NB4 (cell line): ENCODE results near the gene PLEKHA5.

Source experiments
- DNase-seq: peaks from one replicate; pipeline ENCODE4 v3.0.0; 2010; ENCODE audit warnings: low read depth
- H3K4me3 ChIP-seq: one replicate; pipeline ENCODE4 v1.5.1; 2011; ENCODE audit warnings: mild to moderate bottlenecking, low read depth, low read length, moderate library complexity
- CTCF ChIP-seq: IDR thresholded peaks from one replicate; pipeline ENCODE4 v1.5.1; 2012; ENCODE audit warnings: low read depth, low read length
- MYC ChIP-seq: IDR thresholded peaks from 2 replicates; pipeline ENCODE4 v1.6.1; 2011; ENCODE audit warnings: low read depth, low read length
- POLR2A ChIP-seq: IDR thresholded peaks from 2 replicates; pipeline ENCODE4 v1.6.1; 2011; ENCODE audit warnings: mild to moderate bottlenecking; ENCODE audit not compliant: insufficient read length; ENCODE audit errors: extremely low read depth
- TF ChIP-seq, protein P1 (sequence below): IDR thresholded peaks from 2 replicates; pipeline ENCODE4 v1.6.1; 2011; ENCODE audit warnings: low read depth, low read length

PLEKHA5 gene

GRCh38 chr12:19209661-19210060 is 80.1 kb downstream of the PLEKHA5 start:
- DNase-seq = no peak
- H3K4me3 ChIP-seq = no peak overlapping the region
- TF ChIP-seq MYC (no peak), POLR2A (no peak)
- TF ChIP-seq, protein P1, sequence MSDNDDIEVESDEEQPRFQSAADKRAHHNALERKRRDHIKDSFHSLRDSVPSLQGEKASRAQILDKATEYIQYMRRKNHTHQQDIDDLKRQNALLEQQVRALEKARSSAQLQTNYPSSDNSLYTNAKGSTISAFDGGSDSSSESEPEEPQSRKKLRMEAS = no peak

DNA sequence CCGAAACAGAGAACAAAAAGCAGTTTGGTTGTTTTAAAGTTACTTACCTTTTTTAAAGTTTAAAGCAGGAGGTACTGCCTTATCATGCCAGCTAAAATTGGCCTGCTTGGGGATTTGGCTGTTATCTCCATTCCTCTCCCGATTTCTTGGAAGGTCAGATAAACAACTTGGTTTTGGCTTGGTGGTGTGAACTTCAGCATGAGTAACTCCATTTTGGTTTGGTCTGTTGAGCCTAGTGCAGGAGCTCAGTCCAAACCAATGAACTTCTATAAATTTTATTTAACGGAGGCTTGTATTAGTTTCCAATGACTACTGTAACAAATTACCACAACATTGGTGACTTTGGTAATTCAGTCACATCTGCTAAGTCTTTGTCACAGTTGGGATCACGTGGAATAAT is 82.3 kb downstream of the PLEKHA5 start:
- H3K4me3 ChIP-seq = no peak overlapping the region
- TF ChIP-seq CTCF (no peak), MYC (no peak), POLR2A (no peak)
- TF ChIP-seq, protein P1 = no peak
- no peak for DNase-seq

DNA sequence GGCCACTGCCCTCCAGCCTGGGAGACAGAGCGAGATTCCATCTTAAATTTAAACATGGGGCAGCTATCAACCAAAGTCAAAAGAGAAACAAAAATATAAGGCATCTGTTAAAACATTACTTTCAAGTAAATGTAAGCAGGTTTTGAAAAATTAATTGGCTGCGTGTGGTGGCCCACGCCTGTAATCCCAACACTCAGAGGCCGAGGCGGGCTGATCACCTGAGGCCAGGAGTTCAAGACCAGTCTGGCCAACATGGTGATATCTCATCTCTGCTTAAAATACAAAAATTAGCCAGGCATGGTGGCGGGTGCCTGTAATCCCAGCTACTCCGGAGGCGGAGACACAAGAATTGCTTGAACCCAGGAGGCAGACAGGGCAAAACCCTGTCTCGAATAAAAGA is 82.7 kb downstream of the PLEKHA5 start:
- H3K4me3 ChIP-seq = no peak overlapping the region
- DNase-seq = no peak
- TF ChIP-seq POLR2A (no peak), CTCF (no peak), MYC (no peak)
- TF ChIP-seq, protein P1 = no peak

DNA sequence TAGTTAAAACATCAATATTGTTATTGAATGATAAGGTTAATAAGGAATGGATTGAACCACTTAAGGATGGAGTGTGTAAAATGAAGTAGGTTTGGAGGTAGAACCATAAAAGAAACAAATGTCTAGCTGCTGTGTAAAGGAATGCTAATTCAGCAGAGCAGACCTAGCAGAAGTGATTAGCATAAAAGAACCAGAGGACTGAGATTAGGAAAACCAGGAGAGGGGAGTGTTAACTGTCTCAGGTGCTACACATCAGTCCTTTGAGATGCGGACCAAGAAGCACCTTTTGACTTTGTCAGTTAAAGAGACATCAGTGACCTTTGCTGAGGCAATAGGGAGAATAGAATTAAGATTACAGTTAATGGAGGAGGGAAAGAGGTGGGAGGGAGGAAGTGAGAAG is 84.5 kb downstream of the PLEKHA5 start:
- no peak overlapping the region for H3K4me3 ChIP-seq
- no peak for TF ChIP-seq CTCF
- TF ChIP-seq, protein P1 = no peak
- no peak for TF ChIP-seq MYC
- no peak for TF ChIP-seq POLR2A

GRCh38 chr12:19215115-19215514 is 85.6 kb downstream of the PLEKHA5 start:
- TF ChIP-seq CTCF (no peak), MYC (no peak), POLR2A (no peak)
- TF ChIP-seq, protein P1 = no peak
- H3K4me3 ChIP-seq = no peak overlapping the region
- no peak for DNase-seq

More for the DNA sequence above, 84.5 kb downstream of the PLEKHA5 start:
- DNase-seq = no peak

GRCh38 chr12:19217446-19217845 is 87.9 kb downstream of the PLEKHA5 start:
- H3K4me3 ChIP-seq = no peak overlapping the region
- no peak for DNase-seq
- TF ChIP-seq MYC = no peak
- no peak for TF ChIP-seq CTCF
- TF ChIP-seq, protein P1 = no peak
- TF ChIP-seq POLR2A = no peak
